ENCODE data around the gene GRID2.
"Not testable (repeated sequence)": the region's sequence is repeated elsewhere in the genome, so short reads cannot be mapped to it uniquely, and the experiment has no call there.

GRID2 gene

GRCh38 chr4:93605163-93605562, 1301.4 kb downstream of the GRID2 start:
- Mint-ChIP-seq H3K9me3 (peaks cover 16% of the 10 kb centered on the region), H3K36me3 (no peaks in the 10 kb centered on the region), H3K4me1 (no peaks in the 10 kb centered on the region), H3K4me3 (no peak overlapping the region), H3K27ac (no peak overlapping the region)
- ATAC-seq, result no peak
- no peak for DNase-seq (ENCODE audit: low spot score in 2 of 2)

- H3K27ac Mint-ChIP-seq, result no peak overlapping the region
- H3K4me1 Mint-ChIP-seq, result no peaks in the 10 kb centered on the region
- ATAC-seq (no peak), DNase-seq (ENCODE audit: low spot score in 2 of 2) (no peak)
- no peak overlapping the region for H3K4me3 Mint-ChIP-seq
- peaks cover 6% of the 10 kb centered on the region for H3K9me3 Mint-ChIP-seq
- no peaks in the 10 kb centered on the region for H3K36me3 Mint-ChIP-seq
These were observed 1313.8 kb downstream of the GRID2 start for GRCh38 chr4:93617606-93618005.

GRCh38 chr4:93633721-93634120, 1330.0 kb downstream of the GRID2 start:
- no peak for DNase-seq (ENCODE audit: low spot score in 2 of 2)
- Mint-ChIP-seq H3K4me3 (no peak overlapping the region), H3K9me3 (peaks cover 8% of the 10 kb centered on the region), H3K36me3 (no peaks in the 10 kb centered on the region), H3K4me1 (no peaks in the 10 kb centered on the region), H3K27ac (no peak overlapping the region)
- no peak for ATAC-seq

GRCh38 chr4:93635943-93636342, 1332.2 kb downstream of the GRID2 start:
- Mint-ChIP-seq H3K36me3 (no peaks in the 10 kb centered on the region), H3K4me1 (no peaks in the 10 kb centered on the region), H3K4me3 (no peak overlapping the region), H3K27ac (no peak overlapping the region), H3K9me3 (peaks cover 6% of the 10 kb centered on the region)
- ATAC-seq (no peak), DNase-seq (ENCODE audit: low spot score in 2 of 2) (no peak)

GRCh38 chr4:93645120-93645519, 1341.4 kb downstream of the GRID2 start:
- ATAC-seq, result no peak
- H3K9me3 Mint-ChIP-seq, result no peaks in the 10 kb centered on the region

GRCh38 chr4:93646233-93646930, 1342.6 kb downstream of the GRID2 start:
- no peak for DNase-seq (ENCODE audit: low spot score in 2 of 2)
- Mint-ChIP-seq H3K9me3 (no peaks in the 10 kb centered on the region), H3K27ac (no peak overlapping the region), H3K36me3 (no peaks in the 10 kb centered on the region), H3K4me1 (no peaks in the 10 kb centered on the region), H3K4me3 (no peak overlapping the region)
- ATAC-seq, result no peak

More at GRCh38 chr4:93645120-93645519, 1341.4 kb downstream of the GRID2 start:
- no peaks in the 10 kb centered on the region for H3K4me1 Mint-ChIP-seq
- H3K27ac Mint-ChIP-seq, result no peak overlapping the region
- H3K36me3 Mint-ChIP-seq, result no peaks in the 10 kb centered on the region
- H3K4me3 Mint-ChIP-seq, result no peak overlapping the region
- DNase-seq (ENCODE audit: low spot score in 2 of 2), result no peak

GRCh38 chr4:93648258-93648657, 1344.5 kb downstream of the GRID2 start:
- no peak for DNase-seq (ENCODE audit: low spot score in 2 of 2)
- no peak overlapping the region for H3K4me3 Mint-ChIP-seq
- no peaks in the 10 kb centered on the region for H3K36me3 Mint-ChIP-seq

GRCh38 chr4:93649828-93650227, 1346.1 kb downstream of the GRID2 start:
- H3K4me3 Mint-ChIP-seq, result no peak overlapping the region
- H3K4me1 Mint-ChIP-seq, result no peaks in the 10 kb centered on the region
- no peaks in the 10 kb centered on the region for H3K36me3 Mint-ChIP-seq
- ATAC-seq, result no peak
- H3K9me3 Mint-ChIP-seq, result peaks cover 4% of the 10 kb centered on the region
- H3K27ac Mint-ChIP-seq, result no peak overlapping the region
- DNase-seq (ENCODE audit: low spot score in 2 of 2), result no peak

More at GRCh38 chr4:93648258-93648657, 1344.5 kb downstream of the GRID2 start:
- Mint-ChIP-seq H3K27ac (no peak overlapping the region), H3K4me1 (no peaks in the 10 kb centered on the region), H3K9me3 (peaks cover 4% of the 10 kb centered on the region)
- ATAC-seq, result no peak

GRCh38 chr4:93654211-93654610, 1350.4 kb downstream of the GRID2 start:
- H3K36me3 Mint-ChIP-seq, result no peaks in the 10 kb centered on the region
- no peak overlapping the region for H3K4me3 Mint-ChIP-seq
- no peak overlapping the region for H3K27ac Mint-ChIP-seq
- ATAC-seq (no peak), DNase-seq (ENCODE audit: low spot score in 2 of 2) (no peak)
- H3K9me3 Mint-ChIP-seq, result peaks cover 4% of the 10 kb centered on the region
- no peaks in the 10 kb centered on the region for H3K4me1 Mint-ChIP-seq

- Mint-ChIP-seq H3K4me1 (no peaks in the 10 kb centered on the region), H3K4me3 (no peak overlapping the region), H3K36me3 (no peaks in the 10 kb centered on the region), H3K9me3 (peaks cover 5% of the 10 kb centered on the region), H3K27ac (no peak overlapping the region)
- DNase-seq (ENCODE audit: low spot score in 2 of 2), result no peak
- ATAC-seq, result no peak
These were observed 1353.8 kb downstream of the GRID2 start for GRCh38 chr4:93657527-93657926.

- Mint-ChIP-seq H3K4me3 (no peak overlapping the region), H3K9me3 (peaks cover 8% of the 10 kb centered on the region), H3K4me1 (no peaks in the 10 kb centered on the region), H3K36me3 (no peaks in the 10 kb centered on the region), H3K27ac (no peak overlapping the region)
- ATAC-seq, result no peak
- DNase-seq (ENCODE audit: low spot score in 2 of 2), result no peak
These were observed 1354.7 kb downstream of the GRID2 start for GRCh38 chr4:93658443-93658842.

- no peak for ATAC-seq
- Mint-ChIP-seq H3K4me3 (no peak overlapping the region), H3K4me1 (no peaks in the 10 kb centered on the region), H3K36me3 (no peaks in the 10 kb centered on the region), H3K27ac (no peak overlapping the region), H3K9me3 (peaks cover 17% of the 10 kb centered on the region)
- DNase-seq (ENCODE audit: low spot score in 2 of 2), result no peak
These were observed 1355.9 kb downstream of the GRID2 start for GRCh38 chr4:93659629-93660028.

- Mint-ChIP-seq H3K36me3 (no peaks in the 10 kb centered on the region), H3K4me1 (no peaks in the 10 kb centered on the region), H3K27ac (no peak overlapping the region), H3K4me3 (no peak overlapping the region), H3K9me3 (peaks cover 17% of the 10 kb centered on the region)
- DNase-seq (ENCODE audit: low spot score in 2 of 2), result no peak
- no peak for ATAC-seq
These were observed 1356.3 kb downstream of the GRID2 start for GRCh38 chr4:93660036-93660435.

- Mint-ChIP-seq H3K4me1 (no peaks in the 10 kb centered on the region), H3K36me3 (no peaks in the 10 kb centered on the region), H3K27ac (no peak overlapping the region), H3K9me3 (peaks cover 5% of the 10 kb centered on the region), H3K4me3 (no peak overlapping the region)
- DNase-seq (ENCODE audit: low spot score in 2 of 2) (no peak), ATAC-seq (no peak)
These were observed 1366.7 kb downstream of the GRID2 start for GRCh38 chr4:93670434-93670833.

- DNase-seq (ENCODE audit: low spot score in 2 of 2) (no peak), ATAC-seq (no peak)
- Mint-ChIP-seq H3K27ac (no peak overlapping the region), H3K9me3 (peaks cover 5% of the 10 kb centered on the region), H3K4me3 (no peak overlapping the region), H3K4me1 (no peaks in the 10 kb centered on the region), H3K36me3 (no peaks in the 10 kb centered on the region)
These were observed 1367.3 kb downstream of the GRID2 start for GRCh38 chr4:93671093-93671492.

- H3K4me1 Mint-ChIP-seq, H3K27ac Mint-ChIP-seq, ATAC-seq: not testable (repeated sequence)
These were observed 1373.2 kb downstream of the GRID2 start for GRCh38 chr4:93676937-93677336.

More at GRCh38 chr4:93676937-93677336, 1373.2 kb downstream of the GRID2 start:
- H3K36me3 Mint-ChIP-seq; H3K4me3 Mint-ChIP-seq; DNase-seq (ENCODE audit: low spot score in 2 of 2); H3K9me3 Mint-ChIP-seq: not testable (repeated sequence)
